Liver (tissue), 9 donors: Measurements from ENCODE around the gene OBP2B. TPM values are rescaled to one million over a fixed set of nuclear protein-coding genes. Genes with fewer than 3 reads are reported as not detected.
"Not testable (repeated sequence)": the region's sequence is repeated elsewhere in the genome, so short reads cannot be mapped to it uniquely, and the experiment has no call there.

Source experiments
- DNase-seq: peaks from one replicate; pipeline ENCODE4 v3.0.0-alpha.2; 2017; ENCODE audit warnings: low spot score
- H3K27ac ChIP-seq, 2 donors: one replicate each; pipeline ENCODE4 v1.7.0; 2013; ENCODE audit warnings: inconsistent platforms in 2 of 2, low read length in 2 of 2, control low read depth in 1 of 2, low read depth in 1 of 2, mild to moderate bottlenecking in 1 of 2
- H3K27me3 ChIP-seq, 4 donors: one replicate each; pipeline versions ENCODE4 v1.6.1 to v1.7.0; 2013; ENCODE audit warnings: low read length in 3 of 4, inconsistent platforms in 1 of 4, mild to moderate bottlenecking in 1 of 4, moderate library complexity in 1 of 4; ENCODE audit not compliant: control insufficient read depth in 4 of 4, insufficient read depth in 4 of 4
- H3K36me3 ChIP-seq, 4 donors: one replicate each; pipeline versions ENCODE4 v1.6.1 to v1.7.0; 2013; ENCODE audit warnings: low read length in 3 of 4, mild to moderate bottlenecking in 3 of 4, low read depth in 1 of 4, moderate library complexity in 1 of 4; ENCODE audit not compliant: control insufficient read depth in 4 of 4, insufficient read depth in 3 of 4
- H3K4me1 ChIP-seq, 4 donors: one replicate each; pipeline versions ENCODE4 v1.6.1 to v1.7.0; 2013; ENCODE audit warnings: low read length in 3 of 4, mild to moderate bottlenecking in 3 of 4, moderate library complexity in 1 of 4; ENCODE audit not compliant: control insufficient read depth in 4 of 4, insufficient read depth in 4 of 4
- H3K4me3 ChIP-seq, 3 donors: one replicate each; pipeline versions ENCODE4 v1.6.1 to v1.7.0; 2013; ENCODE audit warnings: low read length in 3 of 3, control low read depth in 1 of 3, low read depth in 1 of 3, mild to moderate bottlenecking in 1 of 3
- H3K9ac ChIP-seq, 2 donors: one replicate each; pipeline ENCODE4 v1.7.0; 2013; ENCODE audit warnings: low read length in 2 of 2, mild to moderate bottlenecking in 2 of 2, moderate library complexity in 2 of 2, control low read depth in 1 of 2, low read depth in 1 of 2
- H3K9me3 ChIP-seq, 4 donors: one replicate each; pipeline versions ENCODE4 v1.6.1 to v1.7.0; 2013; ENCODE audit warnings: low read length in 3 of 4; ENCODE audit not compliant: control insufficient read depth in 4 of 4
- ATF3 ChIP-seq: IDR thresholded peaks from 2 replicates; pipeline ENCODE4 v1.6.1; 2016; ENCODE audit warnings: antibody characterized with exemption
- FOXA1 ChIP-seq: IDR thresholded peaks from 2 replicates; pipeline ENCODE4 v1.6.1; 2016; ENCODE audit warnings: antibody characterized with exemption
- FOXA2 ChIP-seq: IDR thresholded peaks from 2 replicates; pipeline ENCODE4 v1.6.1; 2016; ENCODE audit warnings: antibody characterized with exemption
- GABPA ChIP-seq, 2 donors: IDR thresholded peaks in 1 of 2; conservative IDR thresholded peaks in 1 of 2; 2 replicates each; pipeline ENCODE4 v1.6.1; 2016; ENCODE audit warnings: antibody characterized with exemption in 2 of 2, mild to moderate bottlenecking in 1 of 2, moderate library complexity in 1 of 2
- HNF4A ChIP-seq, 2 donors: conservative IDR thresholded peaks; 2 replicates each; pipeline ENCODE4 v1.6.1; 2016; ENCODE audit warnings: antibody characterized with exemption in 2 of 2, mild to moderate bottlenecking in 2 of 2
- HNF4G ChIP-seq: IDR thresholded peaks from 2 replicates; pipeline ENCODE4 v1.6.1; 2016; ENCODE audit warnings: antibody characterized with exemption
- JUND ChIP-seq, 2 donors: IDR thresholded peaks; 2 replicates each; pipeline ENCODE4 v1.6.1; 2016; ENCODE audit warnings: antibody characterized with exemption in 2 of 2
- MAX ChIP-seq: IDR thresholded peaks from 2 replicates; pipeline ENCODE4 v1.6.1; 2016; ENCODE audit warnings: antibody characterized with exemption
- NR2F2 ChIP-seq: IDR thresholded peaks from 2 replicates; pipeline ENCODE4 v1.6.1; 2016; ENCODE audit warnings: antibody characterized with exemption
- RAD21 ChIP-seq, 2 donors: IDR thresholded peaks; 2 replicates each; pipeline ENCODE4 v1.6.1; 2016; ENCODE audit warnings: antibody characterized with exemption in 2 of 2, mild to moderate bottlenecking in 2 of 2
- REST ChIP-seq: IDR thresholded peaks from 2 replicates; pipeline ENCODE4 v1.6.1; 2016; ENCODE audit warnings: antibody characterized with exemption, mild to moderate bottlenecking
- RXRA ChIP-seq, 2 donors: IDR thresholded peaks; 2 replicates each; pipeline ENCODE4 v1.6.1; 2017 to 2018; ENCODE audit warnings: antibody characterized with exemption in 2 of 2, mild to moderate bottlenecking in 1 of 2
- SP1 ChIP-seq: IDR thresholded peaks from 2 replicates; pipeline ENCODE4 v1.6.1; 2018; ENCODE audit warnings: antibody characterized with exemption, mild to moderate bottlenecking
- TAF1 ChIP-seq: conservative IDR thresholded peaks from 2 replicates; pipeline ENCODE4 v1.6.1; 2016; ENCODE audit warnings: antibody characterized with exemption, mild to moderate bottlenecking
- YY1 ChIP-seq: IDR thresholded peaks from 2 replicates; pipeline ENCODE4 v1.6.1; 2016; ENCODE audit warnings: antibody characterized with exemption, mild to moderate bottlenecking
- WGBS: extraction: QIAGEN DNeasy Blood & Tissue Kit; methylation state at CpG from one replicate; pipeline ENCODE4 v1.1.7; 2013; 5-methylcytosine and 5-hydroxymethylcytosine counted together
- polyA plus RNA-seq, 2 donors: library from polyadenylated mRNA; stranded (reverse) in 1 of 2; unstranded in 1 of 2; fragments of 200-250 nt in 1 of 2; fragments of >200 nt in 1 of 2; fragmentation: Nextera tagmentation in 1 of 2; extraction: Ambion mirVana in 1 of 2; gene quantifications; one replicate each; pipeline versions ENCODE4 v1.2.1 to v1.2.3, GENCODE V29; 2013 to 2015
- total RNA-seq, 2 donors: library from RNA; depleted of rRNA; stranded (reverse); fragments of >200 nt; gene quantifications; one replicate each; pipeline ENCODE4 v1.2.3, GENCODE V29; 2014
- TF ChIP-seq, protein P1 (sequence below): IDR thresholded peaks from 2 replicates; pipeline ENCODE4 v1.6.1; 2016; ENCODE audit warnings: antibody characterized with exemption
- TF ChIP-seq, protein P2 (sequence below): fragments of 150-350 bp; IDR thresholded peaks from 2 replicates; pipeline ENCODE4 v1.5.1; 2017; ENCODE audit warnings: improper control_type of control experiment, low read depth, low read length; ENCODE audit not compliant: missing input control
- donor health status: healthy.
- donor health status: healthy.
- donor health status: healthy.
- donor health status: healthy.
- donor health status: healthy.

OBP2B gene
- total and polyA plus RNA-seq, 4 donors: not detected

DNA sequence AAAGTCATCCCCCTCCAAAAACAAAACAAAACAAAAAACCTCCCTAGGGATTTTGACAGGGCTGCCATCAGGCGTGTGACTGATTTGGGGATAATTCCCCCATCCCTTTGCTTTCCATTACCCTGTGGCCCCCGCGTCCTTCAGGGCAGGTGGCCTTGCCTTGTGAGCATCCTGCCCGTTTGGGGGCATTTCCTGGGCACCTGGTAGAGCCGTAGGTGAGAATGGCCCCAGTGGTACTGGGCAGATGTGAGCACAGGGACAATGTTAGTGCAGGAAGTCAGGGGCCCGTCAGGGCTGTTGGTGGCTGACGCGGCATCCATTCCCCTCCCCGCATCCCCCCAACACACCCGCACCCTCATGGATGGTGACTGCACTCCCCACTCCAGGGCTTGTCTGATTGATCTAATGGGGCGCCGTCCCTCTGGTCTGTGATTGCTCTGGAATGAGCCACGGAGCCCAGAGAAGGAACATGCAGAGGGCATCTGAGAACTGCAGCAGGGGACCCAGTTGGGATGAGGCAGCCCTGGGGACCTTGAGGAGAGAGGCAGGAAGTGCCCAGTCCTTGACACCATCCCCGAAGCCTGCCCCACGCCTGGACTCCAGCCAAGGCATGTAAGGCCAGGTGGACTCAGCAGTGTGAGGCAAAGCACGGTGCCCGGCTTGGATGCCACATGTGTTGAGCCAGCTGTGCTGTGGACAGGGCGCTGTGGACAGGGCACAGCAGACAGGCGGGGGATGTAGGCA, 27.4 kb upstream of the OBP2B start:
- not testable (repeated sequence) for DNase-seq, H3K9me3 ChIP-seq, H3K4me3 ChIP-seq, H3K9ac ChIP-seq, H3K36me3 ChIP-seq, H3K27me3 ChIP-seq
- peak overlapping the region in 1 of 2 donors; percentile 35 for H3K27ac ChIP-seq
- H3K4me1 ChIP-seq: peaks cover 0 to 12% (median 7%) of the 10 kb centered on the region in 4 donors
- 84% methylated on average over 19 of the region's 19 CpGs for whole genome bisulfite sequencing

DNA sequence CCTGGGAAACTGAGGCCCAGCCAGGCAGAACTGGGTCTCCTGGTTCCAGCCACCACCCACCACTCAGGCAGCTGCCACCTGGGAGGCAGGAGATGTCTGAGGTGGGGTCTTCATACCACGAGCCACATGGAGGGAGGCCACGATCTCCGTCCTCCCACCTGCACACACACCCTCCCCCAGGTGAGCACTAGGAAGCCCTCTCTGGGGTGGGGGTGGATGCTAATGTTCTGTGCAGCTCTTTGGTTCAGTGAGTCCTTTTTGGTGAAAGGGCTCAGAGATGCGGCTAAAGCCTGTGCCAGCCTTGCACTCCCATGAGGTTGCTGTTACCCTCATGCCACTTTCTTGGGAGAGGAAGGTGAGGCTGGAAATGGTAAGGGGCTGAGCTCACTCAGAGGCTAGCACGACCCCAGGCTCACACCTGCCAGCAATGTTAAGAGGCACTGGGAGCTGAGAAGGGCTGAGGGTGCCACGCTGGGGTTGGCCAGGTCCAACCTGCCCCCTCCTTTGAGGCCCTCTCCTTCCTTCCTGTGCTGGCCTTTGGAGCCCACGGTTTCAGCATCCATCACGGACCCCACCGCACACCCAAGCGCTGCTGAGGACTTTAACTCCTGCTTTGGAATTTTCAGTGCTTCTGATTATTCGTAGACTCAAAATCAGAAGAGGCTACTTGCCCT, 26.6 kb upstream of the OBP2B start:
- no peak overlapping the region for H3K9ac ChIP-seq
- no peaks in the 10 kb centered on the region for H3K9me3 ChIP-seq
- WGBS: 90% methylated on average over 11 of the region's 11 CpGs
- H3K4me3 ChIP-seq: no peak overlapping the region
- peaks cover 0 to 12% (median 7%) of the 10 kb centered on the region in 4 donors for H3K4me1 ChIP-seq
- TF ChIP-seq NR2F2 (no peak), MAX (no peak), SP1 (no peak), HNF4A (conservative IDR thresholded peaks at IDR 0.05) (no peak), YY1 (no peak), RXRA (IDR thresholded peaks at IDR 0.05) (no peak)
- H3K36me3 ChIP-seq: no peaks in the 10 kb centered on the region
- no peak for DNase-seq
- H3K27me3 ChIP-seq: no peaks in the 10 kb centered on the region
- no peak overlapping the region for H3K27ac ChIP-seq

GRCh38 chr9:133234577-133235322, 25.7 kb upstream of the OBP2B start:
- Histone ChIP-seq H3K9ac (no peak overlapping the region), H3K27me3 (no peaks in the 10 kb centered on the region), H3K27ac (no peak overlapping the region), H3K4me1 (peaks cover 0 to 12% (median 7%) of the 10 kb centered on the region in 4 donors), H3K36me3 (no peaks in the 10 kb centered on the region), H3K9me3 (no peaks in the 10 kb centered on the region), H3K4me3 (no peak overlapping the region)
- 94% methylated on average over 31 of the region's 31 CpGs for WGBS
- DNase-seq: no peak
- TF ChIP-seq FOXA2 (no peak), YY1 (no peak), TAF1 (no peak), HNF4G (no peak), ATF3 (no peak), MAX (no peak), SP1 (no peak), RXRA (IDR thresholded peaks at IDR 0.05) (no peak), FOXA1 (no peak), GABPA (IDR thresholded peaks at IDR 0.05 in 1 of 2, conservative IDR thresholded peaks at IDR 0.05 in 1 of 2) (no peak), JUND (IDR thresholded peaks at IDR 0.05) (no peak), NR2F2 (no peak), HNF4A (conservative IDR thresholded peaks at IDR 0.05) (no peak), REST (no peak), RAD21 (IDR thresholded peaks at IDR 0.05) (no peak)
- TF ChIP-seq, protein P1, sequence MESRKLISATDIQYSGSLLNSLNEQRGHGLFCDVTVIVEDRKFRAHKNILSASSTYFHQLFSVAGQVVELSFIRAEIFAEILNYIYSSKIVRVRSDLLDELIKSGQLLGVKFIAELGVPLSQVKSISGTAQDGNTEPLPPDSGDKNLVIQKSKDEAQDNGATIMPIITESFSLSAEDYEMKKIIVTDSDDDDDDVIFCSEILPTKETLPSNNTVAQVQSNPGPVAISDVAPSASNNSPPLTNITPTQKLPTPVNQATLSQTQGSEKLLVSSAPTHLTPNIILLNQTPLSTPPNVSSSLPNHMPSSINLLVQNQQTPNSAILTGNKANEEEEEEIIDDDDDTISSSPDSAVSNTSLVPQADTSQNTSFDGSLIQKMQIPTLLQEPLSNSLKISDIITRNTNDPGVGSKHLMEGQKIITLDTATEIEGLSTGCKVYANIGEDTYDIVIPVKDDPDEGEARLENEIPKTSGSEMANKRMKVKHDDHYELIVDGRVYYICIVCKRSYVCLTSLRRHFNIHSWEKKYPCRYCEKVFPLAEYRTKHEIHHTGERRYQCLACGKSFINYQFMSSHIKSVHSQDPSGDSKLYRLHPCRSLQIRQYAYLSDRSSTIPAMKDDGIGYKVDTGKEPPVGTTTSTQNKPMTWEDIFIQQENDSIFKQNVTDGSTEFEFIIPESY: no peak
- TF ChIP-seq, protein P2, sequence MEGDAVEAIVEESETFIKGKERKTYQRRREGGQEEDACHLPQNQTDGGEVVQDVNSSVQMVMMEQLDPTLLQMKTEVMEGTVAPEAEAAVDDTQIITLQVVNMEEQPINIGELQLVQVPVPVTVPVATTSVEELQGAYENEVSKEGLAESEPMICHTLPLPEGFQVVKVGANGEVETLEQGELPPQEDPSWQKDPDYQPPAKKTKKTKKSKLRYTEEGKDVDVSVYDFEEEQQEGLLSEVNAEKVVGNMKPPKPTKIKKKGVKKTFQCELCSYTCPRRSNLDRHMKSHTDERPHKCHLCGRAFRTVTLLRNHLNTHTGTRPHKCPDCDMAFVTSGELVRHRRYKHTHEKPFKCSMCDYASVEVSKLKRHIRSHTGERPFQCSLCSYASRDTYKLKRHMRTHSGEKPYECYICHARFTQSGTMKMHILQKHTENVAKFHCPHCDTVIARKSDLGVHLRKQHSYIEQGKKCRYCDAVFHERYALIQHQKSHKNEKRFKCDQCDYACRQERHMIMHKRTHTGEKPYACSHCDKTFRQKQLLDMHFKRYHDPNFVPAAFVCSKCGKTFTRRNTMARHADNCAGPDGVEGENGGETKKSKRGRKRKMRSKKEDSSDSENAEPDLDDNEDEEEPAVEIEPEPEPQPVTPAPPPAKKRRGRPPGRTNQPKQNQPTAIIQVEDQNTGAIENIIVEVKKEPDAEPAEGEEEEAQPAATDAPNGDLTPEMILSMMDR: no peak
